Panc1 (cell line): ENCODE results near the gene MS4A15. TPM values are rescaled to one million over a fixed set of nuclear protein-coding genes. Genes with fewer than 3 reads are reported as not detected.

ENCODE experiments used
- ATAC-seq: fragments of 200-7000 bp; cut with Tn5 transposase; 2 replicates; pipeline ENCODE4 v1.9.1; 2020; ENCODE audit warnings: mild to moderate bottlenecking, moderate library complexity
- BruUV-seq: library from RNA; stranded (reverse); fragments of 400-500 nt; replicated peaks from 2 replicates; lab custom pipeline; 2021; lab: Mats Ljungman, UMichigan
- CTCF ChIA-PET: fragments of 300-600 bp; sonication (Branson Sonifier 250); formaldehyde crosslinking; loops from one replicate; lab custom pipeline; 2022; ENCODE audit warnings: antibody characterized with exemption; lab: Charles Lee
- POLR2A ChIA-PET: fragments of 300-600 bp; sonication (Branson Sonifier 250); formaldehyde crosslinking; loops from one replicate; lab custom pipeline; 2022; ENCODE audit warnings: antibody characterized with exemption; lab: Charles Lee
- DNase-seq: peaks from one replicate; pipeline ENCODE4 v3.0.0-alpha.2; 2010; ENCODE audit warnings: low read depth, low spot score
- H3K27ac ChIP-seq: 2 replicates; pipeline ENCODE4 v1.5.1; 2011; ENCODE audit warnings: mild to moderate bottlenecking, low read length, inconsistent platforms
- H3K27me3 ChIP-seq: fragments of 200-500 bp; sonication (Bioruptor generic); 2 replicates; pipeline ENCODE4 v1.6.0; 2014; ENCODE audit warnings: low read length, inconsistent platforms; ENCODE audit not compliant: control insufficient read depth, insufficient read depth
- H3K36me3 ChIP-seq: fragments of 200-500 bp; sonication (Bioruptor generic); 2 replicates; pipeline ENCODE4 v1.5.1; 2014; ENCODE audit warnings: inconsistent platforms, mild to moderate bottlenecking, low read length, moderate library complexity; ENCODE audit not compliant: control insufficient read depth, insufficient read depth
- H3K4me1 ChIP-seq: 2 replicates; pipeline ENCODE4 v1.5.1; 2011; ENCODE audit warnings: inconsistent platforms, mild to moderate bottlenecking, low read length, moderate library complexity; ENCODE audit not compliant: control insufficient read depth, insufficient read depth
- H3K4me3 ChIP-seq, 2 experiments: 2 replicates each; pipeline ENCODE4 v1.5.1; 2011 to 2012; ENCODE audit warnings: low read depth in 2 of 2, low read length in 2 of 2, mild to moderate bottlenecking in 2 of 2, inconsistent platforms in 1 of 2, moderate library complexity in 1 of 2
- H3K9me3 ChIP-seq: fragments of 200-500 bp; sonication (Bioruptor generic); 2 replicates; pipeline ENCODE4 v1.5.1; 2014; ENCODE audit warnings: low read depth, mild to moderate bottlenecking, inconsistent platforms, low read length, moderate library complexity; ENCODE audit not compliant: control insufficient read depth, insufficient read depth
- POLR2AphosphoS5 ChIP-seq: IDR thresholded peaks from 2 replicates; pipeline ENCODE4 v1.6.1; 2012; ENCODE audit warnings: mild to moderate bottlenecking, low read depth, low read length, moderate library complexity
- SIN3A ChIP-seq: IDR thresholded peaks from 2 replicates; pipeline ENCODE4 v1.6.1; 2012; ENCODE audit warnings: low read depth, mild to moderate bottlenecking, low read length, moderate library complexity, borderline replicate concordance; ENCODE audit not compliant: insufficient read depth
- TCF7L2 ChIP-seq: IDR thresholded peaks from 2 replicates; pipeline ENCODE4 v1.6.1; 2011; ENCODE audit warnings: mild to moderate bottlenecking, low read depth, low read length, inconsistent platforms
- in situ Hi-C: cut with HindIII; loops from 2 replicates; pipeline ENCODE4 v1.10.0; 2016; ENCODE audit warnings: low sequenced_read_pairs, low pct_unique_long_range_greater_than_20kb
- intact Hi-C: fragments of 100-400 bp; cut with micrococcal nuclease; formaldehyde crosslinking; loops from one replicate; pipeline ENCODE4 v1.10.0; 2022; ENCODE audit not compliant: unreplicated experiment
- total RNA-seq: library from RNA; stranded (reverse); gene quantifications from one replicate; pipeline ENCODE4 v1.2.1, GENCODE V29; 2021; ENCODE audit not compliant: unreplicated experiment
- TF ChIP-seq, protein P1 (sequence below), 2 experiments: IDR thresholded peaks; 2 replicates each; pipeline ENCODE4 v1.6.1; 2011 to 2012; ENCODE audit warnings: low read depth in 2 of 2, control low read depth in 1 of 2, low read length in 1 of 2, mild to moderate bottlenecking in 1 of 2, moderate library complexity in 1 of 2; ENCODE audit not compliant: insufficient read depth in 1 of 2
- TF ChIP-seq, protein P2 (sequence below): fragments of 450-650 bp; IDR thresholded peaks from 2 replicates; pipeline ENCODE4 v1.5.1; 2017; ENCODE audit warnings: mild to moderate bottlenecking

Gene MS4A15
- total RNA-seq, 1 experiment from 2014 or later, result not detected

DNA sequence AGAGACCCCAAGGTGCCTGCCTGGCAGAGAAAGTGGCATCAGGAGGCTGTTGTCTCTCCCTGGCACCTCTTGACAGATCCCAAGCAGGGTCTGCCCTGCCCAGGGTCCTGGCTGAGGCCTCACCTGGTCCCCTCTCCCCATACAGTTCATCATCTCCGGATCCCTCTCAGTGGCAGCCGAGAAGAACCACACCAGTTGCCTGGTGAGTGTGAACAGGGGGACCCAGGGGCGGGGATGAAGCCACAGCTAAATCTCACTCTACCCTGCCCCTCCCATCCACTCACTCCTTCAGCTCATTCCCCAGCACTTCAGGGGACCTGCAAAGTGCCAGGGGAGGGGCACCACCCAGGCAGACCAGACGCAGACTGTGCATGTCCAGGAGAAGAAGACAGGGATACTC is 14.5 kb downstream of the MS4A15 start:
- H3K4me1 ChIP-seq, result no peaks in the 10 kb centered on the region
- TF ChIP-seq, protein P1, sequence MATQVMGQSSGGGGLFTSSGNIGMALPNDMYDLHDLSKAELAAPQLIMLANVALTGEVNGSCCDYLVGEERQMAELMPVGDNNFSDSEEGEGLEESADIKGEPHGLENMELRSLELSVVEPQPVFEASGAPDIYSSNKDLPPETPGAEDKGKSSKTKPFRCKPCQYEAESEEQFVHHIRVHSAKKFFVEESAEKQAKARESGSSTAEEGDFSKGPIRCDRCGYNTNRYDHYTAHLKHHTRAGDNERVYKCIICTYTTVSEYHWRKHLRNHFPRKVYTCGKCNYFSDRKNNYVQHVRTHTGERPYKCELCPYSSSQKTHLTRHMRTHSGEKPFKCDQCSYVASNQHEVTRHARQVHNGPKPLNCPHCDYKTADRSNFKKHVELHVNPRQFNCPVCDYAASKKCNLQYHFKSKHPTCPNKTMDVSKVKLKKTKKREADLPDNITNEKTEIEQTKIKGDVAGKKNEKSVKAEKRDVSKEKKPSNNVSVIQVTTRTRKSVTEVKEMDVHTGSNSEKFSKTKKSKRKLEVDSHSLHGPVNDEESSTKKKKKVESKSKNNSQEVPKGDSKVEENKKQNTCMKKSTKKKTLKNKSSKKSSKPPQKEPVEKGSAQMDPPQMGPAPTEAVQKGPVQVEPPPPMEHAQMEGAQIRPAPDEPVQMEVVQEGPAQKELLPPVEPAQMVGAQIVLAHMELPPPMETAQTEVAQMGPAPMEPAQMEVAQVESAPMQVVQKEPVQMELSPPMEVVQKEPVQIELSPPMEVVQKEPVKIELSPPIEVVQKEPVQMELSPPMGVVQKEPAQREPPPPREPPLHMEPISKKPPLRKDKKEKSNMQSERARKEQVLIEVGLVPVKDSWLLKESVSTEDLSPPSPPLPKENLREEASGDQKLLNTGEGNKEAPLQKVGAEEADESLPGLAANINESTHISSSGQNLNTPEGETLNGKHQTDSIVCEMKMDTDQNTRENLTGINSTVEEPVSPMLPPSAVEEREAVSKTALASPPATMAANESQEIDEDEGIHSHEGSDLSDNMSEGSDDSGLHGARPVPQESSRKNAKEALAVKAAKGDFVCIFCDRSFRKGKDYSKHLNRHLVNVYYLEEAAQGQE (IDR thresholded peaks at IDR 0.05; ENCODE audit: insufficient read depth in 1 of 2, low read depth in 2 of 2, low read length in 1 of 2), result no peak
- TF ChIP-seq, protein P2, sequence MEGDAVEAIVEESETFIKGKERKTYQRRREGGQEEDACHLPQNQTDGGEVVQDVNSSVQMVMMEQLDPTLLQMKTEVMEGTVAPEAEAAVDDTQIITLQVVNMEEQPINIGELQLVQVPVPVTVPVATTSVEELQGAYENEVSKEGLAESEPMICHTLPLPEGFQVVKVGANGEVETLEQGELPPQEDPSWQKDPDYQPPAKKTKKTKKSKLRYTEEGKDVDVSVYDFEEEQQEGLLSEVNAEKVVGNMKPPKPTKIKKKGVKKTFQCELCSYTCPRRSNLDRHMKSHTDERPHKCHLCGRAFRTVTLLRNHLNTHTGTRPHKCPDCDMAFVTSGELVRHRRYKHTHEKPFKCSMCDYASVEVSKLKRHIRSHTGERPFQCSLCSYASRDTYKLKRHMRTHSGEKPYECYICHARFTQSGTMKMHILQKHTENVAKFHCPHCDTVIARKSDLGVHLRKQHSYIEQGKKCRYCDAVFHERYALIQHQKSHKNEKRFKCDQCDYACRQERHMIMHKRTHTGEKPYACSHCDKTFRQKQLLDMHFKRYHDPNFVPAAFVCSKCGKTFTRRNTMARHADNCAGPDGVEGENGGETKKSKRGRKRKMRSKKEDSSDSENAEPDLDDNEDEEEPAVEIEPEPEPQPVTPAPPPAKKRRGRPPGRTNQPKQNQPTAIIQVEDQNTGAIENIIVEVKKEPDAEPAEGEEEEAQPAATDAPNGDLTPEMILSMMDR, result no peak
- TF ChIP-seq SIN3A (no peak), POLR2AphosphoS5 (no peak), TCF7L2 (no peak)
- ATAC-seq, result no peak
- in situ Hi-C loops, result no loop called here
- no peaks in the 10 kb centered on the region for H3K36me3 ChIP-seq
- BruUV-seq, result no TSS peak
- no peaks in the 10 kb centered on the region for H3K9me3 ChIP-seq
- no peaks in the 10 kb centered on the region for H3K27me3 ChIP-seq
- no peak for DNase-seq
- ChIA-PET CTCF (no interaction called here), POLR2A (no interaction called here)
- H3K27ac ChIP-seq, result no peak overlapping the region
- H3K4me3 ChIP-seq, result no peak overlapping the region
- intact Hi-C loops, result no loop called here

DNA sequence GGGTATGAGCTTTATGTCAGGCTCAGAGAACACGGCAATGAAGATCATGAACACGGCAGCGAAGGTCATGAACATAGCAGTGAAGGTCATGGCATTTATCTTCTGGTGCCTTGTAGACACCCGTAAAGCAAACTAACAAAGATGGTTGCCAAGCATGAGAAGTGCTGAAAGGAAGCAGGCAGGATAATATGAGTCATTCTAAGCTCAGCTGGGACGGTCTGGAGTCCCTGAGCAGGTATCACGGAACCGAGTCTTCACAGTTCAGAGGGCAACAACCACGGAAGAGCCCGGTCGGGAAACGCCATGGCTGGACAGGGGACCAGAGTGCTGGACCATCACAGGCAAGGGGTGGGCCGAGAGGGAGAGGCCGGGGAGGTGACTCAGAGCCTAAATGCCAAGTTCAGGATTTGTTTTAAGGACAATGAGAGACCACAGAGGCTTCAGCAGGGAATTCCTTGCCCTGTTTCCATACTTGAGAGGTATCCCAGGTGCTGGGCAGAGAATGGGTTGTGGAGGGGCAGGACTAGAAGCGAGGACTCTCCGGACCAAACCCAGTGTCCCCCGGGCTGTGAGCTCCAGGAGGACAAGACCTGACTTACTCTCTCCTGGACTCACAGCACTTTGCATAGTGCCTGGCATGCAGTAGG is 15.3 kb downstream of the MS4A15 start:
- ChIA-PET CTCF (no interaction called here), POLR2A (no interaction called here)
- Histone ChIP-seq H3K4me3 (no peak overlapping the region), H3K9me3 (no peaks in the 10 kb centered on the region), H3K4me1 (no peaks in the 10 kb centered on the region), H3K27me3 (no peaks in the 10 kb centered on the region), H3K27ac (no peak overlapping the region), H3K36me3 (no peaks in the 10 kb centered on the region)
- in situ Hi-C loops, result no loop called here
- DNase-seq (no peak), ATAC-seq (no peak)
- TF ChIP-seq, protein P2, result no peak
- TF ChIP-seq, protein P1 (IDR thresholded peaks at IDR 0.05; ENCODE audit: insufficient read depth in 1 of 2, low read depth in 2 of 2, low read length in 1 of 2), result no peak
- no peak for TF ChIP-seq POLR2AphosphoS5
- no peak for TF ChIP-seq TCF7L2
- TF ChIP-seq SIN3A, result no peak
- BruUV-seq, result no TSS peak
- intact Hi-C loops, result no loop called here
